Osteocyte (in vitro differentiated cells): ENCODE data around the gene ATN1. TPM values are rescaled to one million over a fixed set of nuclear protein-coding genes. Genes with fewer than 3 reads are reported as not detected.

ENCODE experiments used
- DNase-seq: peaks from one replicate; pipeline ENCODE4 v3.0.0; 2021; ENCODE audit warnings: mixed read lengths; ENCODE audit not compliant: unreplicated experiment; ENCODE audit errors: extremely low spot score
- H3K27ac Mint-ChIP-seq: one replicate; pipeline ENCODE4 v1.8.0; 2021; ENCODE audit warnings: mild to moderate bottlenecking, mixed read lengths; ENCODE audit not compliant: unreplicated experiment
- H3K27me3 Mint-ChIP-seq: one replicate; pipeline ENCODE4 v1.8.0; 2021; ENCODE audit warnings: mixed read lengths; ENCODE audit not compliant: unreplicated experiment
- H3K36me3 Mint-ChIP-seq: one replicate; pipeline ENCODE4 v1.8.0; 2021; ENCODE audit warnings: mixed read lengths; ENCODE audit not compliant: unreplicated experiment
- H3K4me1 Mint-ChIP-seq: one replicate; pipeline ENCODE4 v1.8.0; 2021; ENCODE audit warnings: mixed read lengths; ENCODE audit not compliant: unreplicated experiment
- H3K4me3 Mint-ChIP-seq: one replicate; pipeline ENCODE4 v1.8.0; 2021; ENCODE audit warnings: mild to moderate bottlenecking, moderate library complexity, mixed read lengths; ENCODE audit not compliant: unreplicated experiment
- H3K9me3 Mint-ChIP-seq: one replicate; pipeline ENCODE4 v1.8.0; 2021; ENCODE audit warnings: mixed read lengths; ENCODE audit not compliant: unreplicated experiment
- total RNA-seq: library from RNA; stranded (reverse); gene quantifications from 2 replicates; pipeline ENCODE4 v1.2.1, GENCODE V29; 2021
- TF ChIP-seq, protein P1 (sequence below): fragments of 200-600 bp; sonication (generic); IDR thresholded peaks from 2 replicates; pipeline ENCODE4 v1.5.0; 2021; ENCODE audit warnings: antibody characterized with exemption, mild to moderate bottlenecking, moderate library complexity

ATN1 gene
- total RNA-seq, 1 donor from 2014 or later: 123 TPM

DNA sequence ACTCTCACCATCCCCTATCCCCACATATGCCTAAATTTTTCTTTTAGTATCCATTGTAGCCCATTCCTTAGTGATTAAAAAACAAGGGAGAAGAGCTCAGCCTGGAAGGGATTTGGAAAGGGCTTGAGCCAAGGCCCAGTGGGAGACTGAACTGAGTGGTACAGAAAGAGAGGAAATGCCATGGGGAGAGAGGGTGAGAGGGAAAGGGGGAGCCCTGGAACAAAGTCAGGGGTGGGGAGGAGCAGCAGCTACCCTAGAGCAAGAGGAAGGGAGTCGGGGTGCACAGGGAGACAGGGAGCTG lies 2.6 kb upstream of the ATN1 start:
- no peak for DNase-seq
- Mint-ChIP-seq H3K4me1 (peaks cover 52% of the 10 kb centered on the region), H3K27ac (peak overlapping the region; percentile 99), H3K36me3 (no peaks in the 10 kb centered on the region), H3K27me3 (no peaks in the 10 kb centered on the region), H3K9me3 (no peaks in the 10 kb centered on the region), H3K4me3 (peak overlapping the region; percentile 86)
- TF ChIP-seq, protein P1, sequence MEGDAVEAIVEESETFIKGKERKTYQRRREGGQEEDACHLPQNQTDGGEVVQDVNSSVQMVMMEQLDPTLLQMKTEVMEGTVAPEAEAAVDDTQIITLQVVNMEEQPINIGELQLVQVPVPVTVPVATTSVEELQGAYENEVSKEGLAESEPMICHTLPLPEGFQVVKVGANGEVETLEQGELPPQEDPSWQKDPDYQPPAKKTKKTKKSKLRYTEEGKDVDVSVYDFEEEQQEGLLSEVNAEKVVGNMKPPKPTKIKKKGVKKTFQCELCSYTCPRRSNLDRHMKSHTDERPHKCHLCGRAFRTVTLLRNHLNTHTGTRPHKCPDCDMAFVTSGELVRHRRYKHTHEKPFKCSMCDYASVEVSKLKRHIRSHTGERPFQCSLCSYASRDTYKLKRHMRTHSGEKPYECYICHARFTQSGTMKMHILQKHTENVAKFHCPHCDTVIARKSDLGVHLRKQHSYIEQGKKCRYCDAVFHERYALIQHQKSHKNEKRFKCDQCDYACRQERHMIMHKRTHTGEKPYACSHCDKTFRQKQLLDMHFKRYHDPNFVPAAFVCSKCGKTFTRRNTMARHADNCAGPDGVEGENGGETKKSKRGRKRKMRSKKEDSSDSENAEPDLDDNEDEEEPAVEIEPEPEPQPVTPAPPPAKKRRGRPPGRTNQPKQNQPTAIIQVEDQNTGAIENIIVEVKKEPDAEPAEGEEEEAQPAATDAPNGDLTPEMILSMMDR: no peak

DNA sequence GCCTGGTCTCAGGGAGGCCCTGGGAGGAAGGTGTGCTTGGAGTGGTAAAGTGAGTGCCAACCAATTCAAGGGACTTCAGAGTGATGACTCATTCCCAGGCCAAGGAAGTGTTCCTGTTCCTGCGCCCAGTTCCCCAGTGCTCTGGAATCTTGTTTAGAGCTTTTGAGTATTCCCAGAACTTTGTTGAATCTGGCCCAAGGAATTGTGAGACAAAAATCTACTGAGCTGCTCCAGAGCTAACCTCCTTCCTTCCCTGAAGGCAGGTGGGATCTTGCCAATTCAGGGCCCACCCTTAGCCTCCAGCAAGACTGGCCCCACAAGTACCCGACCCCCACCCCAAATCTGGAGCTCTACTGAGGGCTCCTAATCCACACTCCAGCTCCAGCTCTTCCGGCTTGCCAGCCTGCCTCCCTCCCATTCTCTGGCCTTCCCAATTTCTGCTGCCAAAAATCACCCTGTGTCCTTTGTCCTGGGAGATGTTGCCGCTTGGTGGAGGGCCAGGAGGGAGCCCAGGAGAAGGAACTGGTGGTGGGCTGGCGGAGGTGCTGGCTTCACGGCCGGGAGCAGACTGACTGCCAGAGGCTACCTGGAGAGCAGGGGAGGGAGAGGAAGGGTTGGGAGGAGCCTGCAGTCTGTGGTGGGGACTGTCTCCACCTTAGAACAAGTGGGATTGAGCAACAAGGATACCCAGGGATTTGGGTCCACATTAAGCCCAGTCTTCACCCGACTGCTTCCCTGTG lies 2.0 kb upstream of the ATN1 start:
- Mint-ChIP-seq H3K27me3 (no peaks in the 10 kb centered on the region), H3K27ac (peak overlapping the region; percentile 99), H3K9me3 (no peaks in the 10 kb centered on the region), H3K4me3 (peak overlapping the region; percentile 86), H3K4me1 (peaks cover 55% of the 10 kb centered on the region), H3K36me3 (no peaks in the 10 kb centered on the region)
- no peak for DNase-seq
- TF ChIP-seq, protein P1: no peak

DNA sequence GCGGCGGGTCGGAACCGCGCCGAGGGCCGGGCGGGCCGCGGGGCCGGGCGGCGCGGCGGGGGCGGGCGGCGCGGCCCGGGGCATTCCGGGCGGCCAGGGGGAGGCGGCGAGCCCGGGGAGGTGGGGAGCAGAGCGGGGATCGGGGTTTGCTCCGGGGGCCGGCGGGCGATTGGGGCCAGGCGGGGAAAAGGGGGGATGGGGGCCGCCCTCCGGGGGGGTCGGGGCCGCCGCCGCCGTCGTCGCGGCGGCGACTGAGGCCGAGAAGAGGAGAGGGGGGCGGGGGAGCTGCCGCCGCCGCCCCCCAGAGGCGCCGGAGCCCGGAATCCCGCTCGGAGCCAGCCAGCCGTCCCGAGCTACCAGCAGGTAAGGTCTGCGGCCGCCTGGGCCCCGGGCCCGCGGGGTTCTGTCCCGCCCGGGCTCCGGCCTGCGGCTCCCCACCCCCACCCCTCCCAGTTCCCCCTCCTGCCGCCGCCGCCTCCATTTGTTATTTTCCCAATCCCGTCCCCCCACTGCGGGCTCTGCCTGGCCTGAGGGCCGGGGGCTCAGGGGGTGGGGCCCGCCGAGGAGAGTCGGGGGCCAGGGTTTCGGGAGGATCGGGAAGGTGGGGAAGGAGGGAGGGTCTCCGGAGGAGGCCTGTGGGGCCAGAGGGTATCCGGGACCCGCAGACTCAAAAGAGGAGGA lies 403 bp downstream of the ATN1 start:
- Mint-ChIP-seq H3K4me3 (peak overlapping the region; percentile 90), H3K27ac (peak overlapping the region; percentile 89), H3K27me3 (no peaks in the 10 kb centered on the region), H3K9me3 (no peaks in the 10 kb centered on the region), H3K36me3 (peaks cover 3% of the 10 kb centered on the region), H3K4me1 (peaks cover 72% of the 10 kb centered on the region)
- DNase-seq: no peak
- TF ChIP-seq, protein P1: no peak

DNA sequence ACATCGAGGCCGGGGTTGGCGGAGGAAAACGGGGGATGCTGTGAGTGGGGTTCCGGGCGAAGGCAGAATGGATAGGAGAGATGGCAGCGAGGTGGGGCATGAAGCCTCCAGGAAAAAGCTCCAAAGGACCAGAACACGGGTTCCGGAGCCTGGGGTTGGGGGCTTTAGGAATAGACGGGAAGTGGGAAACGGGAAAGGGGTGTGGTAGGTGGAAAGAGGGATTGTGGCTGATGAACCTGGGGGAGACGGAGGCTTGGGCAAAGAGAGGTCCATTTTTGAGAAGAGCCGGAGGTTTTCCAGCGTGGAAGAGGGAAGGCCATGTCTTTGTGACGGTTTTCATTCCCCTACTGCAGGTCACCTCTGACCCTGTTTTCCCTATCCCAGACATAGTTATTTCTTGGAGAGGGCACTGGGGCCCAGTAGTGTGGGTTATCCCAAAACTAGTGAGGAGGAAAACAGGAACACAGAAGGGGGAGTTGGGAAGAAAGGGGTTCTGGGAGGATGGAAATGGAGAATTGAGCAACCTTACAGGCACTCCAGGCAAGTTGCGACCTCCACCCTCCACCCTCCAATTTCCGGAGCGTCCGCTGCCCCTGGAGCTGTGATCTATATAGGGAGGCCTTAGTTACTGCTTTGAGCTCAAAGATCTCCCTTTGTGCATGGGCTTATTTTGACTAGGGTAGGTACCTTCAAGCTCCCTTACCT lies 1.1 kb downstream of the ATN1 start:
- peaks cover 76% of the 10 kb centered on the region for H3K4me1 Mint-ChIP-seq
- no peak for DNase-seq
- H3K4me3 Mint-ChIP-seq: peak overlapping the region; percentile 90
- TF ChIP-seq, protein P1: no peak
- H3K36me3 Mint-ChIP-seq: peaks cover 9% of the 10 kb centered on the region
- no peaks in the 10 kb centered on the region for H3K9me3 Mint-ChIP-seq
- H3K27me3 Mint-ChIP-seq: no peaks in the 10 kb centered on the region
- H3K27ac Mint-ChIP-seq: peak overlapping the region; percentile 89
